Fibroblast of mammary gland (primary cell): Measurements from ENCODE around the gene DOCK3.
"Not testable (repeated sequence)": the region's sequence is repeated elsewhere in the genome, so short reads cannot be mapped to it uniquely, and the experiment has no call there.

Experiments used
- DNase-seq: peaks from one replicate; pipeline ENCODE4 v3.0.0-alpha.2; 2010; ENCODE audit warnings: low read depth
- H3K4me3 ChIP-seq: 2 replicates; pipeline ENCODE4 v1.5.1; 2011; ENCODE audit warnings: low read depth, mild to moderate bottlenecking, low read length, moderate library complexity; ENCODE audit not compliant: control insufficient read depth
- TF ChIP-seq, protein P1 (sequence below): conservative IDR thresholded peaks from 2 replicates; pipeline ENCODE4 v1.5.1; 2011; ENCODE audit warnings: low read depth, low read length, inconsistent platforms; ENCODE audit not compliant: control insufficient read depth, insufficient read depth

DOCK3 gene

DNA sequence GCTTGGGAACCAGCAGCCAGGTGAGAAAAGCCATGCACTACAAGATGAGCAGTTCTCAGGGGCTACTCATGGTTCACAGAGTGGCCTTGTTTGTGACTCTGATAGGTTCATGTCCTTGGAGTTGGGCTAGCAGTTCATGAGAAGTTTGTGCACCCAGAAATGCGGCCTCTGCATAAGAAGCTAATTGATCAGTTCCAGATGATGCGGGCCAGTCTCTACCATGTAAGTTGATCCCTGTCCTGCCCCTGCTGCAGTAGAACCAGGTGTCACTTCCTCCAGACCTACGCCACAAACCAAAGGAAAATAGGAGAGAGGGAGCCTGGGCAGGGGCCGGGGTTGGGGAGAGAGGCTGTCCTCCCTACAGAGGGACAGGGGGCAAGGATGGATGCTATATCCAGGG lies 683.1 kb downstream of the DOCK3 start:
- no peak for DNase-seq
- TF ChIP-seq, protein P1, sequence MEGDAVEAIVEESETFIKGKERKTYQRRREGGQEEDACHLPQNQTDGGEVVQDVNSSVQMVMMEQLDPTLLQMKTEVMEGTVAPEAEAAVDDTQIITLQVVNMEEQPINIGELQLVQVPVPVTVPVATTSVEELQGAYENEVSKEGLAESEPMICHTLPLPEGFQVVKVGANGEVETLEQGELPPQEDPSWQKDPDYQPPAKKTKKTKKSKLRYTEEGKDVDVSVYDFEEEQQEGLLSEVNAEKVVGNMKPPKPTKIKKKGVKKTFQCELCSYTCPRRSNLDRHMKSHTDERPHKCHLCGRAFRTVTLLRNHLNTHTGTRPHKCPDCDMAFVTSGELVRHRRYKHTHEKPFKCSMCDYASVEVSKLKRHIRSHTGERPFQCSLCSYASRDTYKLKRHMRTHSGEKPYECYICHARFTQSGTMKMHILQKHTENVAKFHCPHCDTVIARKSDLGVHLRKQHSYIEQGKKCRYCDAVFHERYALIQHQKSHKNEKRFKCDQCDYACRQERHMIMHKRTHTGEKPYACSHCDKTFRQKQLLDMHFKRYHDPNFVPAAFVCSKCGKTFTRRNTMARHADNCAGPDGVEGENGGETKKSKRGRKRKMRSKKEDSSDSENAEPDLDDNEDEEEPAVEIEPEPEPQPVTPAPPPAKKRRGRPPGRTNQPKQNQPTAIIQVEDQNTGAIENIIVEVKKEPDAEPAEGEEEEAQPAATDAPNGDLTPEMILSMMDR: no peak
- H3K4me3 ChIP-seq: no peak overlapping the region

- DNase-seq: no peak
- no peak overlapping the region for H3K4me3 ChIP-seq
- TF ChIP-seq, protein P1: no peak
Observed at GRCh38 chr3:51358981-51359380, 684.3 kb downstream of the DOCK3 start.

DNA sequence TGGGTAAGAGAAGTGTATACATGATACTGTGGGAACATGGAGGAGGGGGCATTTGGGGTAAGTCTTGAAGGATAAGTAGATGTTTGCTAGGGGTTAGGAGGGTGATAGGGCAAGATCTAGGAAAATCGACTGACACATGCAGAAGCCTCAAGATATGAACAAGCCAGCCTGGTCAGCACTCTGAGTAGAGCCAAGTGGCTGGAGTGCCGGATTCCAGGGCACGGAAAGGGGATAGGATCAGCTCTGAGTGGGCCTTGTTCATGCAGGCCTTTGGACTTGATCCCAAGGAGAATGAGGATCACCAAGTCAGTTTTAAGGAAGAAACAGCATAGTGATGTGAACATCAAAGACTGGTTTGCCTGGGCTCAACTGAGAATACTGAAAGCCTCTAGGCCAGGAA lies 686.1 kb downstream of the DOCK3 start:
- H3K4me3 ChIP-seq: no peak overlapping the region
- TF ChIP-seq, protein P1: no peak
- DNase-seq: no peak

DNA sequence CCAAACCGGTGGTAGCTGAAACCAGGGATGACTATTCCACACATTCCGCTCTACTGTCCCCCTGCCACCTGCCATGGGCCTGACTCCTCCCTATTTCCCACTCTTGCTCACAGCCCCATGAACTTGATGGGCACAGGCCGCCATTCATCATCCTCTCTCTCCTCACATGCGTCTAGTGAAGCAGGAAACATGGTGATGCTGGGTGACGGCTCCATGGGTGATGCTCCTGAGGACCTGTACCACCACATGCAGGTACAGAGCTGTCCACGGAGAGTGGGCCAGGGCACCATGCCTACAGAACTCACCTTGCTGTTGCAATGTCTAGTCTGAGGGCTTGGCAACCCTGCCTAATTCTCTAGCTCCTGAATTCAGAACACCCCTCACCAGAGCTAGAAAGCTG lies 687.0 kb downstream of the DOCK3 start:
- DNase-seq: no peak
- TF ChIP-seq, protein P1: no peak
- no peak overlapping the region for H3K4me3 ChIP-seq

GRCh38 chr3:51362476-51362875 lies 687.7 kb downstream of the DOCK3 start:
- H3K4me3 ChIP-seq: no peak overlapping the region
- TF ChIP-seq, protein P1: no peak
- DNase-seq: no peak

- not testable (repeated sequence) for H3K4me3 ChIP-seq
Observed at GRCh38 chr3:51368276-51368675, 693.5 kb downstream of the DOCK3 start.

DNA sequence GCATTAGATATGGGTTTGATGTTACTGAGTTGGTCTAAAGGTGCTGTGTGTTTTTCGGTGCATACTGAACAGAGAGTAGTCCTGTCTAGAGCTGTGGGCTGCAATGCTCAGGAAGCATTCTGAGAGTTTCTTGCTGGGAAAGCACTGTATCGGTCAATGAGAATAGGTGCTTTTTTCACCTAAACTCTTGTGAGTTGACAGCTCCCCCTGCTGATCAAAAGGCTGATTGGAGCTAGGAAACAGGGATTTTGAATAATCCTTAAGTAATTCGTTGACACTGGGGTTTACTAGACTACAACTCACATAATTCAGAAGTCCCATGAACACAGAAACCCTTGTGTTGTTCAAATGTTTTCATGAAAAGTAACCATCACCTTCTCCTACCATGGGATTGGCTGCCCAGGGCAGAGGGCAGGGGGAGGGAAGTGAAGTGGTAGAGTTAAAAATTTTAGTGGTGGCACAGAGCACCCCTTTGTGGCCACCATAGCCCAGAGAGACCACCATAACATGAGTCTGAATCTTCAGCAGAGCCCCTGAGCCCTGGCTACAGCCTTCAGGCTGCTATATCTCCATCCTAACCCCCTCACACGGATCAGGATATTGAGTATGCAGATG lies 697.3 kb downstream of the DOCK3 start:
- DNase-seq: peak; percentile 79
- TF ChIP-seq, protein P1: peak; percentile 86
- no peak overlapping the region for H3K4me3 ChIP-seq

More at GRCh38 chr3:51368276-51368675, 693.5 kb downstream of the DOCK3 start:
- DNase-seq: not testable (repeated sequence)
